ENCODE measurements around the gene BORCS5. TPM values are rescaled to one million over a fixed set of nuclear protein-coding genes. Genes with fewer than 3 reads are reported as not detected.

The BORCS5 gene
- total and polyA plus RNA-seq, 2 of the 4 experiments (the other 2 are of a cell fraction): 14.4 to 18.3 TPM

DNA sequence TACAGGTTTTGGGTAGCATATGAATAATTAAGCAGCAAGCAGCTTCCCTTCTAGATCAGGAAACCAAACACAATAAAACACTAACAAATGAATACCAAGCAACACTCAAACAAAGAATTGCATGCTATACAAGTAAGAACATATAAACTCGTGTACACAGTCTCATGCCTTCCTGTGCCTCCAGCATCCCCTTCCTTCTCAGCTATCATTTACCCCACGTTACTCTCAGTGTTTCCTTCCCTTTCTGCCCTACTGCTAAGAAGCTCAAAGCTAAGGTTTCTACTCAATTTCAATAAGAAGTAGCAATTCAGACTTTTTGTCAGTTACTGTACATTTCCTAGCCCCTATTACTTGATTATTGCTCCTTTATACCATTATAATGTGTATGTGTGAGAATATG, 124.8 kb downstream of the BORCS5 start:
- no peak overlapping the region for H4K8ac ChIP-seq (ENCODE audit: low read depth in 2 of 2, low read length in 2 of 2)
- intact Hi-C loops (cut with micrococcal nuclease) (loop anchor here (2.0 kb wide), 1 partner anchor 15 kb away; no protein-coding TSS in a partner anchor), in situ Hi-C loops (cut with MboI; ENCODE audit: low sequenced_read_pairs) (no loop called here), dilution Hi-C loops (cut with HindIII; ENCODE audit: low sequenced_read_pairs, unreplicated experiment) (no loop called here)
- H3K9ac ChIP-seq (ENCODE audit: low read depth, low read length): no peak overlapping the region
- DNase-seq: no peak
- no peaks in the 10 kb centered on the region for H3K27me3 ChIP-seq (ENCODE audit: control insufficient read depth, insufficient read depth, low read length)
- H3K18ac ChIP-seq (ENCODE audit: low read depth, low read length): no peak overlapping the region
- ChIA-PET CTCF (no interaction called here), POLR2A (ENCODE audit: unreplicated experiment) (no interaction called here)
- no peak overlapping the region for H4K91ac ChIP-seq (ENCODE audit: insufficient read depth, low read depth, low read length)
- BruUV-seq (replicated peaks): no TSS peak
- no peak overlapping the region for H3K27ac ChIP-seq (ENCODE audit: insufficient read depth, low read length)
- 0 out of 4 replicates have a peak, but pooled peaks cover 0 to 3% of the 10 kb centered on the region in 2 experiments for H3K79me1 ChIP-seq (ENCODE audit: low read depth in 1 of 2, low read length in 2 of 2)
- TF ChIP-seq RFX5 (IDR thresholded peaks at IDR 0.05; ENCODE audit: low read depth, low read length): no peak
- no peak overlapping the region for H2AFZ ChIP-seq (replicated peaks; ENCODE audit: low read length, poor library complexity)
- no peak overlapping the region for H3K4me2 ChIP-seq (ENCODE audit: low read depth, low read length)
- H4K20me1 ChIP-seq (ENCODE audit: insufficient read depth, low read length): 0 out of 2 replicates have a peak, but pooled peaks cover 4% of the 10 kb centered on the region
- H3K36me3 ChIP-seq (ENCODE audit: control insufficient read depth, insufficient read depth, low read length): peaks cover 23% of the 10 kb centered on the region
- WGBS, 2 experiments (ENCODE audit: extremely low coverage in 2 of 2, insufficient read length in 1 of 2): 58% methylated on average over 2 of the region's 2 CpGs; no CpG with 5 or more reads in 1 of the 2 experiments
- H3K9me1 ChIP-seq (ENCODE audit: insufficient read depth, low read length): 0 out of 2 replicates have a peak, but pooled peaks cover 2% of the 10 kb centered on the region
- H2AK9ac ChIP-seq (replicated peaks; ENCODE audit: low read depth, low read length, poor library complexity): no peak overlapping the region
- H3K4me3 ChIP-seq (ENCODE audit: insufficient read depth, low read depth, low read length): no peak overlapping the region
- no peaks in the 10 kb centered on the region for H3K9me3 ChIP-seq (ENCODE audit: control insufficient read depth, insufficient read depth, low read length)
- no peak for ATAC-seq (ENCODE audit: low read depth)
- no peak overlapping the region for H2BK15ac ChIP-seq (ENCODE audit: low read depth, low read length)
- no peak overlapping the region for H3K23ac ChIP-seq (ENCODE audit: low read depth, low read length)
- no peak overlapping the region for H2BK20ac ChIP-seq (ENCODE audit: low read depth, low read length)
- no peak overlapping the region for H2AK5ac ChIP-seq (ENCODE audit: low read depth, low read length)
- no peak overlapping the region for H4K5ac ChIP-seq (ENCODE audit: low read depth, low read length)
- H2BK5ac ChIP-seq (ENCODE audit: low read depth, low read length, poor library complexity, severe bottlenecking): no peak overlapping the region
- no peak overlapping the region for H3K14ac ChIP-seq (replicated peaks; ENCODE audit: low read depth, low read length)
- no peak overlapping the region for H3K56ac ChIP-seq (ENCODE audit: extremely low read depth, insufficient read depth, low read length)
- no peaks in the 10 kb centered on the region for H3K4me1 ChIP-seq (ENCODE audit: control insufficient read depth, insufficient read depth, low read length)
- H2BK120ac ChIP-seq (ENCODE audit: low read depth, low read length): no peak overlapping the region
- H3K4ac ChIP-seq (ENCODE audit: low read depth, low read length): no peak overlapping the region

All from IMR-90 (cell line).